ENCODE data around the gene ATG7.
"Not testable (repeated sequence)": the region's sequence is repeated elsewhere in the genome, so short reads cannot be mapped to it uniquely, and the experiment has no call there.

Gene ATG7

GRCh38 chr3:11348877-11349276 is 76.7 kb downstream of the ATG7 start:
- not testable (repeated sequence) for DNase-seq

- no peak for DNase-seq
Measured at GRCh38 chr3:11349446-11349845, 77.2 kb downstream of the ATG7 start.

DNA sequence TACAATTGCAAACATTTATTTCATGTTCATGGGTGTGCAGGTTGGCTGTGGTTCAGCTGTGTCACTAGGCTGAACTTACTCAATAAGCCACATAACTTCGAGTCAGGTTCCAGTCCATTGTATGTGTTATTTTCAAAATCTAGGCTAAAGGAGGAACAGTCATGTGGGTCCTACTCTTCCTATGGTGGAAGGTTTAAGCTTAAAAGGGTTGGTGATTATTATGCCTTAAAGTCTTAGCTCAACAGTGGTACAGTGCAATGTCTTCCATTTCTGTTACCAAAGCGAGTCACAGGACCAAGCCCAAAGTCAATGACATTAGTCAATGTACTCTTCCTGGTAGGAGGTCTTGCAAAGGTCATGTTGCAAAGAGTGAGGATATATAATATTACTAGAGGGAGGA is 78.2 kb downstream of the ATG7 start:
- no peak for DNase-seq

DNA sequence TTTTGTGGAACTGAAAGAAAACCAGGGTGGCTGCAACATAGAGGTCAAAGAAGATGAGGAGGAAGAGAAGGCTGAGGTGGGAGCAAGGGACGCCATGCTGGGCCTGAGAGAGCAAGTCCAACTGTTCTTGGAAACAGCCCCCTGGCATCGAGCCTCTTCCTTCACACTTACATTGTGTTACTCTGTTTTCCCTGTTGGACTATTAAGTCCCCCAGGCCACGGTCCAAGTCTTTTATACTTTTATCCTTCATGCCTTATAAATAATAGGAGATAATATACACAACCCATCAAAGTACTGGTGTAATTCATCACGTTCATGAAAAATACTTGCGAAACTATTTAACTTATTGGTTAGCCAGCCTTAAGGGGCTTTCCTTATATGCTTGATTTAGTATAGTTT is 79.3 kb downstream of the ATG7 start:
- no peak for DNase-seq

- DNase-seq = no peak
Measured at GRCh38 chr3:11356269-11356668, 84.1 kb downstream of the ATG7 start.

- no peak for DNase-seq
Measured at GRCh38 chr3:11362600-11362999, 90.4 kb downstream of the ATG7 start.

- no peak for DNase-seq
Measured at GRCh38 chr3:11363715-11364114, 91.5 kb downstream of the ATG7 start.

DNA sequence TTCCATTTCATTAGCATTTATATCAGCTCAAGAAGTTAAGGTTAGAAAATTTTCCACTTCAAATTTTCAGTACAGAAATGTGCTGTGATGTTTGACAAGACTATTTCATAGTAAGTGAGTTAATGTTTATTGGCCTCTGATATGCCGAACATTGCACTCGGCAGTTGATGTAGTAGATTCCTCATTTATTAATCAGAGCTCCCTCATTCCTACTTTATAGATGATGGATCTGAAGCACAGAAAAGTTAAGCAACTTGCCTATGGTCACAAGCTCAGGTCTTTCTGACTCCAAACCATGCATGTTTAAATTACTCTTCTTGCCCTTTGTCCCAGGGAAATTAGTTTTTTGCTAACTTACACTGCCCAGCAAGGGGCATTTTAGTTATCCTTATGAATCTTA is 92.0 kb downstream of the ATG7 start:
- DNase-seq = no peak

- peak in 7 of 51 donors; percentile 13 to 38 (median 18) for DNase-seq
Measured at GRCh38 chr3:11367143-11367693, 95.0 kb downstream of the ATG7 start.

- DNase-seq = peak in 1 of 51 donors; percentile 25
Measured at GRCh38 chr3:11370191-11370590, 98.0 kb downstream of the ATG7 start.

- DNase-seq = no peak
Measured at GRCh38 chr3:11370966-11371365, 98.8 kb downstream of the ATG7 start.

DNA sequence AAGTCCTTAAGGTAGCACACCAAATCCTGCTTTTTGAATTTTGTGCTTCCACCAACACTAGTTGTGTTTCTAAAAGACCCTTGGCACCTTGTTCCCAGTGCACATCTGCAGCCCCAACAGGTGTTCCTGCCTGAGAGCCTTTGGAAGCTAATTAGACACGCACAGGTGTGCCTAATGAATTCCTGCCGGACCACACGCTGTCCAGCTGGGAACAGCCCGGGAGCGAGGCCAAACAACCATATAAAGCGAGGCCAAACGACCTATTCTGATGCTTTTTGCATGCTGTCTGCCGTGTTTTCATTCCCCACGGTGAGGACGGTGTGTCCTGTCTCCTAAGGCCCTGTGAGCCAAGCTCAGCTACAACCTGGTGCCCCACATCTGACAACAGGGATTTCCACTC is 99.5 kb downstream of the ATG7 start:
- DNase-seq = peak in 6 of 51 donors; percentile 15 to 40 (median 23)

DNA sequence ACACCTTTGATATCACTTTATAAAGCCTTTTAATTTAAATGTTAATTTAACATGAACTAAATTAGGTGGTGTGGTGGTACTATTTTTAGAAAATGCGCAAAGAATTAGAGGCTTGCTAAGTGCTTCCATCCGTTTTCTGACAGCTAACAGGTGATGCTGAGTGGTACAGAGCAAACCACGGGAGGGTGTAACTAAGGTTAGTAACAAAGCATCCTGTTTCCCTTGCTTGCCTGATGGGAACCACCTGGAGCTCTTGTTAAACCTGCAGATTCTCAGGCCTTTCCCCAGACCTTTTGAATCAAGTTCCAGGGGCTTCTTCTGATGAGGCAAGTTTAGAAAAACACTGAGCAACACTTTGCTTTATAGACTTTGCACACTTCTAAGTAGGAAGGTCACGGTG is 101.0 kb downstream of the ATG7 start:
- DNase-seq = no peak

GRCh38 chr3:11373654-11374053 is 101.5 kb downstream of the ATG7 start:
- no peak for DNase-seq

DNA sequence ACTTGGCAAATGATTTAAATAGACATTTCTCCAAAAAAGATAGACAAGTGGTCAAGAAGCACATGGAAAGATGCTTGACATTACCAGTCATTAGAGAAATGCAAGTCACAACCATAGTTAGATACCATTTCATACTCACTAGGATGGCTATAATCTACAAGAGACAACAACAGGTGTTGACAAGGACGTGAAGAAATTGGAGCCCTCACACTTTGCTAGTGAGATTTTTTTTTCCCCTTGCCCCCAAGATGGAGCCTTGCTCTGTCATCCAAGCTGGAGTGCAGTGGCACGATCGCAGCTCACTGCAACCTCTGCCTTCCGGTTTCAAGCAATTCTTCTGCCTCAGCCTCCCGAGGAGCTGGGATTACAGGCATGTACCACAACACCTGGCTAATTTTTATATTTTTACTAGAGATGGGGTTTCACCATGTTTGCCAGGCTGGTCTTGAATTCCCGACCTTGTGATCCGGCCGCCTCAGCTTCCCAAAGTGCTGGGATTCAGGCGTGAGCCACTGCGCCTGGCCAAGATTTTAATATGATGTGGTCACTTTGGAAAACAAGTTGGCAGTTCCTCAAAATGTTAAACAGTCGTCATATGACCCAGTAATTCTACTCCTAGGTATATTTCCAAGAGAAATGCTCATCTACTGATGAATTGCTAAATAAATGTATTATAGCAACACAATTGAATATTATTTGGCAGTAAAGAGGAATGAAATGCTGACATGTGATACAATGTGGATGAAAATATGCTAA is 103.3 kb downstream of the ATG7 start:
- DNase-seq = no peak

- DNase-seq = no peak
Measured at GRCh38 chr3:11377719-11378118, 105.5 kb downstream of the ATG7 start.

DNA sequence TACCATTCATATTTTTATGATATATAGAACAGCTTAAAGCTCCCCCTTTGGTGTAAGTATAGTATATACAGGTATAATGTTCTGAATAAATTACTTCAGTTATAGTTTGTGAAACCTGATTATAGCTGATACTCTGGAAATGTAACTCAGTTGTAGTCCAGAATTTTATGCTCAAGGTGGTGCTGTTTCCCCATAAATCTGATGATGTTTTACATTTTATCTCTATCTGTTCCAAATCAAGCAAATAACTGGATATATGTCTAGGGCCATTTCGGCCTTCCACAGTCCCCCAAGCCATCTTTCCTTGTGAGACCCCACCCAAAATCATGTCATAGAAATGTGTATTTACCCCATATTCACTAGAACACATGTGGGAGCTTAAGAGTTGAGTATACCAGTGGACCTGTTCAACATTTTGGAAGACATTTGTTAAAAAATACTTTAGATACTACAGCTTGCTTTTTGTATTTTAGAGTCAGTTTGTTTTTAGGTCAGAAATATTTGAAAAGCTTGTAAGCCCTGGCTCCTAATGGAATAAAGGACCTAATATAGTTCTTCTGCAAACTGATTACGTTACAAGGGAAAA is 107.1 kb downstream of the ATG7 start:
- DNase-seq = peak in 5 of 51 donors; percentile 8 to 77 (median 22)

DNA sequence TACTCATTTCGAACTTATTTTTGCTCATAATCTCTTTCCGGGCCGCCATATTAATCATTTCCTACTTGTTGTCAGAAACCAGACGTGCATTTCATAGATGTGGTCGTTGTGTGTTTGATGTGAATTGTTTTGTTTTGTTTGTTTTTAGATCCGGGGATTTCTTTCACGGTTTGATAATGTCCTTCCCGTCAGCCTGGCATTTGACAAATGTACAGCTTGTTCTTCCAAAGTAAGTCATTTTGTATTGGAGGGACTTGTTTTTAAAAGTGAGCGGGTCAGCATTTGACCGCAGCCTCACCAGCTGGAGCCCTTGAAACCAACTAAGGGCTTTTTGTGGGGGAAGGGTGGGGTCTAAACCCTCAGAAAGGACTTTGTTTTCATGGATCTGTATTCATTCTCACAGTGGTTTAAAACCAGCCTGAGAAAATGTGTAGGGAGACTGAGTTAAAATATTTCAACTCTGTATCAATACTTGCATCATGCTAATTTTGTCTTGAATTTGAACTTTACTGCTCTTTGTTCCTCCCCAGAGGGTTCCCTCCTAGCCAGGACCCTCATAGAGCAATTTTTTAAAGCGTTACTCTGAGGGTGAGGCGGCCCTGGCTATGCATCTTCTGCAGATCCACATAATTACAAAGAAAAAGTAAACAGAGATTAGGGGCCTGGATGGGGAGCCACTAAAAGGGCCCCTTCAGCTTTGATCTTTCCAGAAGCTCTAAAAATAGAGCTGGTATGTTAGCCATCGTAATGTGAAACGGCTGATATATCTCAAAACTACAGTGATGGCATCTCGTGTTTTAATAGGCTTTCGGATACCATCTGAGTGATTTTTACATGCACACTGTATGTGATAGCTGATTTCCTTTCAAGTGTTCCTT is 107.9 kb downstream of the ATG7 start:
- DNase-seq = peak in 3 of 51 donors; percentile 23 to 61 (median 24)

- no peak for DNase-seq
Measured at GRCh38 chr3:11381141-11381540, 108.9 kb downstream of the ATG7 start.

DNA sequence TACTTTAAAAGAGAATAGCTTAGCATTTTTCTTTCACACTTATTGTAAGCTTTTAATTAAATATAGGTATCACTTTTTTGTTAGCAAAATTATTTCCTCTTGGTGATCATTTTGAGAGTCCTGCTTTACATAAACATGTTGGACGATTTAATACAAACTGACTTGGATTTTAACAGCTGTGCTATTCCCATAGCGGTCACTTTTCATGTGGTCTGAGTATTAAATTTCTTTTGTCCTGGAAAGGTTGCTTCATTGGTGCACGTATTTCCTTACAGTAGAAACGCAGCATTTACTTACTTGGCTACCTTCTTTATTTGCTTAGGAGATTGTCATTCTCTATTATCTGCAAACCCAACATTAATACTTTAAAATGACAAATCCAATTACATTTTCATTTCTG is 109.4 kb downstream of the ATG7 start:
- DNase-seq = no peak

GRCh38 chr3:11382146-11382745 is 110.0 kb downstream of the ATG7 start:
- DNase-seq = no peak

- DNase-seq = no peak
Measured at GRCh38 chr3:11384074-11384473, 111.9 kb downstream of the ATG7 start.
